B cell (primary cell): ENCODE measurements around the gene DSC1. TPM values are rescaled to one million over a fixed set of nuclear protein-coding genes. Genes with fewer than 3 reads are reported as not detected.

Experiments
- ATAC-seq: fragments of 200-7000 bp; cut with Tn5 transposase; one replicate; pipeline ENCODE4 v1.10.0; 2021; ENCODE audit warnings: low read depth, mild to moderate bottlenecking, moderate number of reproducible peaks, moderate library complexity
- CTCF ChIA-PET: fragments of 350-600 bp; sonication (Branson Sonifier 250); formaldehyde crosslinking; loops from one replicate; lab custom pipeline; 2021; ENCODE audit warnings: antibody characterized with exemption, inconsistent platforms; lab: Charles Lee
- POLR2A ChIA-PET: fragments of 350-600 bp; sonication (Branson Sonifier 250); formaldehyde crosslinking; loops from one replicate; lab custom pipeline; 2021; ENCODE audit warnings: antibody characterized with exemption; lab: Charles Lee
- DNase-seq: peaks from one replicate; pipeline ENCODE4 v3.0.0; 2013
- H2AFZ ChIP-seq: 2 replicates; pipeline ENCODE4 v1.6.1; 2012; ENCODE audit warnings: mild to moderate bottlenecking, low read depth, low read length; ENCODE audit not compliant: insufficient read depth, poor library complexity, severe bottlenecking
- H3K27ac ChIP-seq, 2 donors: 1 replicate in 1 of 2; 2 replicates in 1 of 2; pipeline ENCODE4 v1.5.1; 2012 to 2013; ENCODE audit warnings: low read length in 2 of 2, mild to moderate bottlenecking in 2 of 2, moderate library complexity in 1 of 2
- H3K27me3 ChIP-seq, 4 experiments: fragments of 200-600 bp in 1 of 4; sonication (generic) in 1 of 4; replicated peaks in 1 of 4; 1 replicate in 2 of 4; 2 replicates in 2 of 4; pipeline versions ENCODE4 v1.6.1 to v1.7.0; 2013 to 2016; ENCODE audit warnings: low read length in 3 of 4, mild to moderate bottlenecking in 2 of 4, mixed read lengths in 1 of 4, moderate library complexity in 1 of 4; ENCODE audit not compliant: insufficient read depth in 4 of 4, control insufficient read depth in 3 of 4; ENCODE audit errors: control extremely low read depth in 1 of 4
- H3K36me3 ChIP-seq, 2 experiments: replicated peaks in 1 of 2; 1 replicate in 1 of 2; 2 replicates in 1 of 2; pipeline versions ENCODE4 v1.6.1 to v1.7.1; 2013; ENCODE audit warnings: low read length in 1 of 2; ENCODE audit not compliant: insufficient read depth in 2 of 2, control insufficient read depth in 1 of 2; ENCODE audit errors: control extremely low read depth in 1 of 2, extremely low read depth in 1 of 2
- H3K4me1 ChIP-seq, 2 donors: fragments of 200-600 bp in 1 of 2; sonication (generic) in 1 of 2; 1 replicate in 1 of 2; 2 replicates in 1 of 2; pipeline versions ENCODE4 v1.5.1 to v1.6.1; 2013 to 2017; ENCODE audit warnings: low read length in 2 of 2; ENCODE audit not compliant: control insufficient read depth in 2 of 2, insufficient read depth in 2 of 2
- H3K4me2 ChIP-seq: replicated peaks from 2 replicates; pipeline ENCODE3; 2012; ENCODE audit warnings: mild to moderate bottlenecking, low read depth, low read length; ENCODE audit not compliant: poor library complexity, severe bottlenecking
- H3K4me3 ChIP-seq, 5 experiments: fragments of 200-600 bp in 1 of 5; sonication (generic) in 1 of 5; 1 replicate in 3 of 5; 2 replicates in 2 of 5; pipeline versions ENCODE4 v1.5.1 to v1.7.0; 2011 to 2016; ENCODE audit warnings: low read length in 4 of 5, mild to moderate bottlenecking in 4 of 5, low read depth in 2 of 5, control low read depth in 1 of 5, moderate library complexity in 1 of 5; ENCODE audit not compliant: insufficient read depth in 1 of 5; ENCODE audit errors: control extremely low read depth in 1 of 5, extremely low read depth in 1 of 5
- H3K79me2 ChIP-seq: fragments of 200-600 bp; sonication (generic); one replicate; pipeline ENCODE4 v1.6.0; 2016; ENCODE audit warnings: low read length; ENCODE audit not compliant: control insufficient read depth, insufficient read depth
- H3K9ac ChIP-seq: fragments of 200-600 bp; sonication (generic); 2 replicates; pipeline ENCODE4 v1.6.1; 2017; ENCODE audit warnings: mild to moderate bottlenecking, low read length, moderate library complexity
- H3K9me3 ChIP-seq, 3 donors: one replicate each; pipeline versions ENCODE4 v1.6.1 to v1.7.1; 2013; ENCODE audit warnings: low read length in 2 of 3; ENCODE audit not compliant: control insufficient read depth in 2 of 3, insufficient read depth in 1 of 3; ENCODE audit errors: control extremely low read depth in 1 of 3
- H4K20me1 ChIP-seq: 2 replicates; pipeline ENCODE4 v1.6.0; 2012; ENCODE audit warnings: mild to moderate bottlenecking, low read length; ENCODE audit not compliant: insufficient read depth, control insufficient read depth, poor library complexity, severe bottlenecking
- H3K27ac Mint-ChIP-seq: one replicate; pipeline ENCODE4 v1.8.0; 2021; ENCODE audit warnings: mixed read lengths
- H3K27me3 Mint-ChIP-seq: one replicate; pipeline ENCODE4 v1.8.0; 2021; ENCODE audit warnings: mixed read lengths
- H3K4me1 Mint-ChIP-seq: one replicate; pipeline ENCODE4 v1.8.0; 2021; ENCODE audit warnings: mixed read lengths
- H3K4me3 Mint-ChIP-seq: one replicate; pipeline ENCODE4 v1.8.0; 2021; ENCODE audit warnings: mixed read lengths
- H3K9me3 Mint-ChIP-seq: one replicate; pipeline ENCODE4 v1.8.0; 2022; ENCODE audit warnings: mixed read lengths; ENCODE audit not compliant: insufficient read depth
- EZH2 ChIP-seq: IDR thresholded peaks from 2 replicates; pipeline ENCODE4 v1.6.1; 2012; ENCODE audit warnings: borderline replicate concordance, low read depth, mild to moderate bottlenecking, moderate library complexity, low read length; ENCODE audit not compliant: insufficient read depth, poor library complexity, severe bottlenecking
- WGBS: methylation state at CpG from one replicate; pipeline ENCODE4 v1.1.5; 2013; ENCODE audit warnings: missing lambda C conversion rate; ENCODE audit not compliant: insufficient coverage; 5-methylcytosine and 5-hydroxymethylcytosine counted together
- intact Hi-C: fragments of 100-400 bp; cut with micrococcal nuclease; formaldehyde crosslinking; loops from one replicate; pipeline ENCODE4 v1.10.0; 2022
- polyA plus RNA-seq: library from polyadenylated mRNA; depleted of rRNA; stranded (reverse); fragments of >200 nt; gene quantifications from 2 replicates; pipeline ENCODE4 v1.2.3, GENCODE V29; 2012
- total RNA-seq, 2 donors: library from RNA; stranded (reverse); fragments of 120-200 nt in 1 of 2; gene quantifications; 1 replicate in 1 of 2; 2 replicates in 1 of 2; pipeline versions ENCODE4 v1.2.3 to v1.2.4, GENCODE V29; 2013 to 2022
- TF ChIP-seq, protein P1 (sequence below): fragments of 200-600 bp; IDR thresholded peaks from one replicate; pipeline ENCODE4 v1.8.0; 2022; ENCODE audit warnings: antibody characterized with exemption, mild to moderate bottlenecking

Gene DSC1
- total and polyA plus RNA-seq, 2 donors (not counting 1 experiment from before 2014, with no cell fraction given): not detected

DNA sequence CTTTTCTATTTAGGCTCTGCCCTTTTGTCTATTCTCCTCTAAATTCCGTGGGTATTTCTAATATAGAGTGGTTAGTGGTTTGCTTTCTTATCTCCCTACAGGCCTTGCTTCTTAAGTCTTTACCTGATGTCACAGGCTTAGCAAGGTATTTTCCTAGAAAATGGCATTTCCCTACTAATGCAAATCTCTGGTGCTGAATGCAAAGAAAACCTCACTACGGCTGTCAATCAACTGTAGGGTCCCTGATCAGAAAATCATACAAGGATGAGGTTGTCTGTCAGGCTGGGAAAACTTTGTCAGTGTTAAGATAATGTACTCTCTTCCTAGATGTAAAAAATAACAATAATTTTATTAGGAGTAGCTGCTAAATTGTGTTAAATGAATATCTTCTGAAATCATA lies 27.1 kb upstream of the DSC1 start:
- H3K4me3 Mint-ChIP-seq: no peak overlapping the region
- DNase-seq (no peak), ATAC-seq (no peak)
- no peaks in the 10 kb centered on the region for H3K27me3 Mint-ChIP-seq
- H3K27ac Mint-ChIP-seq: no peak overlapping the region
- Histone ChIP-seq H4K20me1 (no peaks in the 10 kb centered on the region), H3K36me3 (no peaks in the 10 kb centered on the region), H3K27ac (no peak overlapping the region), H3K4me2 (no peak overlapping the region), H3K27me3 (no peaks in the 10 kb centered on the region), H3K9ac (no peak overlapping the region), H3K79me2 (no peaks in the 10 kb centered on the region), H3K4me3 (no peak overlapping the region), H3K9me3 (no peaks in the 10 kb centered on the region), H3K4me1 (no peaks in the 10 kb centered on the region), H2AFZ (no peak overlapping the region)
- ChIA-PET POLR2A (no interaction called here), CTCF (no interaction called here)
- no CpG with 5 or more reads among the region's 2 CpGs for WGBS
- no peaks in the 10 kb centered on the region for H3K9me3 Mint-ChIP-seq
- intact Hi-C loops: no loop called here
- no peaks in the 10 kb centered on the region for H3K4me1 Mint-ChIP-seq
- no peak for TF ChIP-seq EZH2
- TF ChIP-seq, protein P1, sequence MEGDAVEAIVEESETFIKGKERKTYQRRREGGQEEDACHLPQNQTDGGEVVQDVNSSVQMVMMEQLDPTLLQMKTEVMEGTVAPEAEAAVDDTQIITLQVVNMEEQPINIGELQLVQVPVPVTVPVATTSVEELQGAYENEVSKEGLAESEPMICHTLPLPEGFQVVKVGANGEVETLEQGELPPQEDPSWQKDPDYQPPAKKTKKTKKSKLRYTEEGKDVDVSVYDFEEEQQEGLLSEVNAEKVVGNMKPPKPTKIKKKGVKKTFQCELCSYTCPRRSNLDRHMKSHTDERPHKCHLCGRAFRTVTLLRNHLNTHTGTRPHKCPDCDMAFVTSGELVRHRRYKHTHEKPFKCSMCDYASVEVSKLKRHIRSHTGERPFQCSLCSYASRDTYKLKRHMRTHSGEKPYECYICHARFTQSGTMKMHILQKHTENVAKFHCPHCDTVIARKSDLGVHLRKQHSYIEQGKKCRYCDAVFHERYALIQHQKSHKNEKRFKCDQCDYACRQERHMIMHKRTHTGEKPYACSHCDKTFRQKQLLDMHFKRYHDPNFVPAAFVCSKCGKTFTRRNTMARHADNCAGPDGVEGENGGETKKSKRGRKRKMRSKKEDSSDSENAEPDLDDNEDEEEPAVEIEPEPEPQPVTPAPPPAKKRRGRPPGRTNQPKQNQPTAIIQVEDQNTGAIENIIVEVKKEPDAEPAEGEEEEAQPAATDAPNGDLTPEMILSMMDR: no peak

DNA sequence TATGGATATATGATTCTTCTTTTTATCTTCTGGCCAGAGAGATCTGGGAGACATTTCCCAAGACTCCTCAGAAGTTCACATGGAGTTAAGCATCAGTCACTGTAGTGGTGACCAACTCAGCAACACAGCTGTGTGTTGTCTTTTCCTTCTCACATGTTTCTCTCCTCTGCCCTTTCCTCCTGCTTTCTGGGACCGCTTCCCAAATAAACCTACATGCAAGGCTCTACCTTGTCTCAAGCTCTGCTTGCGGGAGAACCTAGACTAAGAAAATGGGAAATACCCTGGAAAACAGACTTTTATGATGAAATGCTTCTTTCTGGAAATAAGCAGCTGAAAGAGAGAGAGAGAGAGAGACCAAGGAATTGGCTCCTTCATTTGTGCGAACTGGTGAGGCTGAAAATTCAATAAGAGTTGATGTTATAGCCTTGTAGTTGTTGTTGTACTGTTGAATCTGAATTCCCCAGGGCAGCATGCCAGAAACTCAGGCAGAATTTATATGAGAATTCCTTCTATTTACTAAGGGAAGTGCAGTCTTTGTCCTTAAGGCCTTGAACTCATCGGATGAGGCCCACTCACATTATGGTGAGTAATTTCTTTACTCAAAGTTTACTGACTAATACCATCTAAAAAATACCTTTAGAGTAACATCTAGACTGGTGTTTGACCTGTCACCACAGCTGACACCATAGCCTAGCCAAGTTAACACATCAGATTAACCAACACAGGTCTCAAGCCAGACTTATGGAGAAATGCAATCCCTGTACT lies 22.7 kb upstream of the DSC1 start:
- no peak for ATAC-seq
- H3K36me3 ChIP-seq: no peaks in the 10 kb centered on the region
- CTCF ChIA-PET: no interaction called here
- no peaks in the 10 kb centered on the region for H3K79me2 ChIP-seq
- H4K20me1 ChIP-seq: no peaks in the 10 kb centered on the region
- TF ChIP-seq, protein P1: no peak
- no peak for TF ChIP-seq EZH2
- Mint-ChIP-seq H3K27ac (no peak overlapping the region), H3K4me3 (no peak overlapping the region), H3K27me3 (no peaks in the 10 kb centered on the region), H3K4me1 (no peaks in the 10 kb centered on the region), H3K9me3 (peaks cover 2% of the 10 kb centered on the region)
- POLR2A ChIA-PET: no interaction called here
- no CpG with 5 or more reads among the region's 4 CpGs for WGBS
- no peaks in the 10 kb centered on the region for H3K9me3 ChIP-seq
- no peaks in the 10 kb centered on the region for H3K27me3 ChIP-seq
- H3K4me3 ChIP-seq: no peak overlapping the region
- no peak overlapping the region for H3K27ac ChIP-seq
- no peak overlapping the region for H3K9ac ChIP-seq
- DNase-seq: no peak
- no peak overlapping the region for H2AFZ ChIP-seq
- H3K4me1 ChIP-seq: no peaks in the 10 kb centered on the region
- intact Hi-C loops: no loop called here
- no peak overlapping the region for H3K4me2 ChIP-seq
